HFF-Myc (cell line): ENCODE data around the gene CPSF4L.

ENCODE experiments used
- DNase-seq: peaks from one replicate; pipeline ENCODE4 v3.0.0-alpha.2; 2011; ENCODE audit warnings: low read depth; ENCODE audit errors: extremely low read depth
- H3K4me3 ChIP-seq: replicated peaks from 2 replicates; pipeline ENCODE4 v1.5.1; 2011; ENCODE audit warnings: low read depth, mild to moderate bottlenecking, control low read depth, low read length
- TF ChIP-seq, protein P1 (sequence below): IDR thresholded peaks from 2 replicates; pipeline ENCODE4 v1.5.1; 2012; ENCODE audit warnings: mild to moderate bottlenecking, low read depth, low read length, control low read depth; ENCODE audit errors: missing control alignments

The CPSF4L gene

DNA sequence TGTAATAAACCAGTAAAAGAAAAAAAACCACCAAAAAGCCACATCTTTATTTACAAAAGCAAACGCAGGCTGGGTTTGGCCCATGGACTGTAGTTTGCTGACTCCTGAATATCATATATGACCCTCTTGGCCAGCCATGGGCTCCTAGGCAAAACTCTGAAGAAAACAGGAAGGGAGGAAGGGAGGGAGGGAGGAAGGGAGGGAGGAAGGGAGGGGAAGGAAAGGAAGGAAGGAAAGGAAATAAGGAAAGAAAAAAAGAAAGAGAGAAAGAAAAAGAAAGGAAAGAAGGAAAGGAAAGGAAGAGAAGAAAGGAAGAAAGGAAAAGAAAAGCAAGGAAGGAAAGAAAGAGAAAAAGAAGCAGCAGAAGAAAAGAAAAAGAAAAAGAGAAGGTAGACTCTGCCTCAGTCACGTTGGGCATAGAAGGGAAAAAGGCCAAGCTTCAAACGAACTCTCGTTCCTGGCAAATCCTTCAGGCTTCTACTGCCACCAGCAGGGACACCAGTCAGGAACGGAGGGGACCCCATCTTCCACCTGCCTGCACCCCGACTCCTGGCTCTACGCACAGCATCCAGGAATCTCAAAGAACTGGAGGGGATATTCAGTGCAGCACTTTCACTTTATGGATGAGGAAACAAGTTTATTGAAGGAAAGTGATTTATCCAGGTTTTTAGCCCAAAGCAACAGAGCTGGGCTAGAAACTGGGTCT is 28.0 kb upstream of the CPSF4L start:
- no peak overlapping the region for H3K4me3 ChIP-seq
- no peak for DNase-seq
- TF ChIP-seq, protein P1, sequence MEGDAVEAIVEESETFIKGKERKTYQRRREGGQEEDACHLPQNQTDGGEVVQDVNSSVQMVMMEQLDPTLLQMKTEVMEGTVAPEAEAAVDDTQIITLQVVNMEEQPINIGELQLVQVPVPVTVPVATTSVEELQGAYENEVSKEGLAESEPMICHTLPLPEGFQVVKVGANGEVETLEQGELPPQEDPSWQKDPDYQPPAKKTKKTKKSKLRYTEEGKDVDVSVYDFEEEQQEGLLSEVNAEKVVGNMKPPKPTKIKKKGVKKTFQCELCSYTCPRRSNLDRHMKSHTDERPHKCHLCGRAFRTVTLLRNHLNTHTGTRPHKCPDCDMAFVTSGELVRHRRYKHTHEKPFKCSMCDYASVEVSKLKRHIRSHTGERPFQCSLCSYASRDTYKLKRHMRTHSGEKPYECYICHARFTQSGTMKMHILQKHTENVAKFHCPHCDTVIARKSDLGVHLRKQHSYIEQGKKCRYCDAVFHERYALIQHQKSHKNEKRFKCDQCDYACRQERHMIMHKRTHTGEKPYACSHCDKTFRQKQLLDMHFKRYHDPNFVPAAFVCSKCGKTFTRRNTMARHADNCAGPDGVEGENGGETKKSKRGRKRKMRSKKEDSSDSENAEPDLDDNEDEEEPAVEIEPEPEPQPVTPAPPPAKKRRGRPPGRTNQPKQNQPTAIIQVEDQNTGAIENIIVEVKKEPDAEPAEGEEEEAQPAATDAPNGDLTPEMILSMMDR: no peak

DNA sequence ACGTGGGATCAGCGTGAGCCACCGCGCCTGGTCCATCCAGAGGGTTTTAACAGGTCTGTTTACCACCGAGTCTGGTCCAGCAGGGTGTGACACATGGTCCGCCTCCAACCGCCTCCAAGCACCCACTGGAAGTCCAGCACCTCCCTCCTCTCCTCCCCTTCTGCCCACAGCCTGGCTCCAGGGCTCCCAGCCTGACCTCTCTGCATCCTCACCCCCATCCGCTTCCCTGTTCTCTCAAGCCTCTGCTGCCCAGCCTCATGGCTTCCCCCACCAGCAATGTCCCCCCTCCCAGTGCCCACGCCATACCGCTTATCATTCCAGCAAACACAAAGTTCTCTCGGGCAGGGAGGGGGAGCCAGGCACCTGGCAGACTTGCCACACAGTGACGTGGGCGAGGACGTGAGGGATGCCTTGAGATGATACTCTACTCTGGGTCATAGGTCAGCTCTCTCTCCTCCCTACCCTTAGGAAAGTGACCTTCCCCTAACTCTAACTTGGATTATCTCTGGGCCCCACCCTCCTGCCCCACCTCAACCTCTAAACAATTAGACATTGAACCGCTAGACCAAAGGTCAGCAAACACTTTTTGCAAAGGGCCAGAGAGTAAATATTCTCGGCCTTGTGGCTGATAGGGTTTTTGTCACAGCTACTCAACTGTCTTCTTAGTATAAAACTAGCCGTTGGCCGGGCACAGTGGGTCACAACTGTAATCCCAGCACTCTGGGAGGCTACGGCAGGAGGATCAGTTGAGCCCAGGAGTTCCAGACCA is 27.0 kb upstream of the CPSF4L start:
- H3K4me3 ChIP-seq: no peak overlapping the region
- no peak for DNase-seq
- TF ChIP-seq, protein P1: no peak

- H3K4me3 ChIP-seq: no peak overlapping the region
- TF ChIP-seq, protein P1: no peak
- DNase-seq: no peak
Measured at GRCh38 chr17:73286863-73287296, 25.2 kb upstream of the CPSF4L start.

DNA sequence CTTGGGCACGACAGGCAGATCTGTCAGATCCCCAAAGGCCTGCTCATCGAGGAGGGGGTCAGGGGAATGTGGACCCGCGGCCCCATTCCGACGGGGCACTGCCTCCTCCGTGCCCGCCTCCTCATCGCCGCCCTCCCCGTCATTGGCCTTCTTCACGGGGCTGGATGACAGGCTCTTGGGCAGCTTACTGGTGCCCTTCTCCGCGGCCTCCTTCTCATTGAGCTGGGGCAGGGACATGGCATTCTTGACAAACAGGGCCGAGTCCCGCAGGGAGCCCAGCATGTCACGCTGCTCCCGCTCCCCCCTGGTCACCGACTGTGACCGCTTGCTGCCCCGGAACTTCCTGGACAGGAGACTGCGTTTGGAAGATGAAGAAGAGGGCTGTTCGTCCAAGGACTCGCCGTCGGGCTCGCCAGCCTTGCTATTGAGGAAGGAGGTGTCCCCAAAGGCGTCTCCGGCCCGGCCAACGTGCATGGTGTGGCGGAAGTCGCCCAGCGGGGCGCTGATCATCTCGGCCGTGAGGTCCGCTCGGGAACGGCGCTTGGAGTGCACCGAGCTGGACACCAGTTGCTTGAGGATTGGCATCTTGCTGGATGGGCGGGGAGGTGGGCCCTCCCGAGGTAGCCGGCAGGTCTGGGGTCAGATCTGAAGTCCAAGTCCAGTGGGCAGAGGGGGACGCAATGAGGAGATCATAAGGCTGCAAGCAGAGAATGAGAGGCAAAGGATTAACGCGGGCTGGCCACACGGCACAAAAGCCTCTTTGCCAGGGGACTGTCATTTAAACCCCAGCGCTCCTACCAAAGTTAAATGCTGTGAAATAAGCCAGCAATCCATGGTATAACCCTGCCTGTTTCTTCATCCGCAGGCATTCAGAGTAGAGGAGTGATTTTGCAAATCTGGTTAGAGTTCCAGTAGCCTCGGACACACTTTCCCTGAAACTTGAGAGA is 24.5 kb upstream of the CPSF4L start:
- no peak for DNase-seq
- TF ChIP-seq, protein P1: no peak
- no peak overlapping the region for H3K4me3 ChIP-seq

DNA sequence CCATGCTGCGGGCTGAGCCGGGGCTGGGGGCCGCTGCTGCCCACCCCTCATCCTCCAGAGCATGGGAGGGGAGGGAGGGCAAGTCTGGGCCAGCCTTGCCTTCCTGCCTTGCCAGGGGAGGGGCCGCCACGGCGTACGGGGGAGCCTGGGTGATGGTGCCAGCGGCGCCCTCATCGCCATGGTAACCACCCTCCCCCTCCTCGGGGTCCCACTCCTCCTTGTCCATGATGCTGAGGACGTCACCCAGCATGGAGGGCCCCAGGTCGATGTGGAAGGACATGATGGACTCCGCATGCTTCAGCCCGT is 23.9 kb upstream of the CPSF4L start:
- TF ChIP-seq, protein P1: no peak
- no peak overlapping the region for H3K4me3 ChIP-seq
- no peak for DNase-seq

GRCh38 chr17:73284906-73285602 is 23.4 kb upstream of the CPSF4L start:
- H3K4me3 ChIP-seq: no peak overlapping the region
- TF ChIP-seq, protein P1: no peak
- DNase-seq: no peak
